Astrocyte (in vitro differentiated cells and primary cell): ENCODE measurements around the gene CORT. TPM values are rescaled to one million over a fixed set of nuclear protein-coding genes. Genes with fewer than 3 reads are reported as not detected.

Experiments
- DNase-seq: peaks from one replicate; pipeline ENCODE4 v3.0.0-alpha.2; 2010; ENCODE audit warnings: low read depth
- FAIRE-seq: peaks from 2 replicates; lab custom pipeline; 2011; peaks lifted over from hg19 to GRCh38; lab: Jason Lieb, UNC
- H2AFZ ChIP-seq: 2 replicates; pipeline ENCODE4 v1.6.0; 2012; ENCODE audit warnings: low read depth, low read length, inconsistent platforms
- H3K27ac ChIP-seq: 2 replicates; pipeline ENCODE4 v1.5.1; 2011; ENCODE audit warnings: low read depth, low read length, inconsistent platforms
- H3K27me3 ChIP-seq: 2 replicates; pipeline ENCODE4 v1.6.0; 2011; ENCODE audit warnings: low read length, inconsistent platforms; ENCODE audit not compliant: insufficient read depth
- H3K36me3 ChIP-seq: 2 replicates; pipeline ENCODE4 v1.5.1; 2011; ENCODE audit warnings: low read length, inconsistent platforms; ENCODE audit not compliant: insufficient read depth
- H3K4me1 ChIP-seq: 2 replicates; pipeline ENCODE4 v1.5.1; 2011; ENCODE audit warnings: low read length, inconsistent platforms; ENCODE audit not compliant: insufficient read depth
- H3K4me2 ChIP-seq: 2 replicates; pipeline ENCODE4 v1.6.0; 2012; ENCODE audit warnings: low read length, inconsistent platforms
- H3K4me3 ChIP-seq: 2 replicates; pipeline ENCODE4 v1.5.1; 2011; ENCODE audit warnings: low read depth, mild to moderate bottlenecking, low read length, inconsistent platforms; ENCODE audit not compliant: insufficient read depth
- H3K79me2 ChIP-seq: 2 replicates; pipeline ENCODE4 v1.6.0; 2012; ENCODE audit warnings: mild to moderate bottlenecking, low read length, inconsistent platforms; ENCODE audit not compliant: insufficient read depth
- H3K9ac ChIP-seq: 2 replicates; pipeline ENCODE4 v1.6.0; 2012; ENCODE audit warnings: mild to moderate bottlenecking, low read length, inconsistent platforms
- H3K9me3 ChIP-seq: 2 replicates; pipeline ENCODE4 v1.5.1; 2012; ENCODE audit warnings: low read depth, mild to moderate bottlenecking, low read length, inconsistent platforms; ENCODE audit not compliant: insufficient read depth
- H4K20me1 ChIP-seq: 2 replicates; pipeline ENCODE4 v1.6.0; 2012; ENCODE audit warnings: low read length, inconsistent platforms; ENCODE audit not compliant: insufficient read depth
- H3K27ac Mint-ChIP-seq: one replicate; pipeline ENCODE4 v1.8.0; 2021; ENCODE audit warnings: mild to moderate bottlenecking, mixed read lengths; ENCODE audit not compliant: unreplicated experiment
- H3K27me3 Mint-ChIP-seq: one replicate; pipeline ENCODE4 v1.8.0; 2021; ENCODE audit warnings: low read depth, mixed read lengths; ENCODE audit not compliant: unreplicated experiment
- H3K36me3 Mint-ChIP-seq: one replicate; pipeline ENCODE4 v1.8.0; 2021; ENCODE audit warnings: low read depth, mixed read lengths; ENCODE audit not compliant: unreplicated experiment
- H3K4me1 Mint-ChIP-seq: one replicate; pipeline ENCODE4 v1.8.0; 2021; ENCODE audit warnings: low read depth, mixed read lengths; ENCODE audit not compliant: unreplicated experiment
- H3K4me3 Mint-ChIP-seq: one replicate; pipeline ENCODE4 v1.8.0; 2021; ENCODE audit warnings: mild to moderate bottlenecking, moderate library complexity, mixed read lengths; ENCODE audit not compliant: unreplicated experiment
- H3K9me3 Mint-ChIP-seq: one replicate; pipeline ENCODE4 v1.8.0; 2021; ENCODE audit warnings: mild to moderate bottlenecking, mixed read lengths; ENCODE audit not compliant: unreplicated experiment
- CTCF ChIP-seq: IDR thresholded peaks from 2 replicates; pipeline ENCODE4 v1.5.1; 2011; ENCODE audit warnings: low read depth, mild to moderate bottlenecking, inconsistent platforms, low read length, moderate library complexity; ENCODE audit not compliant: insufficient read depth
- EZH2 ChIP-seq: IDR thresholded peaks from 2 replicates; pipeline ENCODE4 v1.6.1; 2012; ENCODE audit warnings: mild to moderate bottlenecking, low read length, inconsistent platforms; ENCODE audit not compliant: insufficient read depth
- total RNA-seq: library from RNA; stranded (reverse); gene quantifications from 2 replicates; pipeline ENCODE4 v1.2.1, GENCODE V29; 2021

Gene CORT
- total RNA-seq, 1 donor from 2014 or later, result 0.23 TPM

- H3K27ac ChIP-seq, result no peak overlapping the region
- no peak for TF ChIP-seq CTCF
- H3K9me3 Mint-ChIP-seq, result no peaks in the 10 kb centered on the region
- H3K27me3 ChIP-seq, result no peaks in the 10 kb centered on the region
- H4K20me1 ChIP-seq, result peaks cover 2% of the 10 kb centered on the region
- no peak overlapping the region for H3K27ac Mint-ChIP-seq
- H3K27me3 Mint-ChIP-seq, result no peaks in the 10 kb centered on the region
- H3K9me3 ChIP-seq, result no peaks in the 10 kb centered on the region
- H3K9ac ChIP-seq, result no peak overlapping the region
- H2AFZ ChIP-seq, result no peak overlapping the region
- DNase-seq (no peak), FAIRE-seq (no peak)
- no peaks in the 10 kb centered on the region for H3K4me1 ChIP-seq
- peaks cover 34% of the 10 kb centered on the region for H3K36me3 ChIP-seq
- H3K4me2 ChIP-seq, result no peak overlapping the region
- H3K4me1 Mint-ChIP-seq, result peaks cover 6% of the 10 kb centered on the region
- no peak overlapping the region for H3K4me3 Mint-ChIP-seq
- H3K79me2 ChIP-seq, result no peaks in the 10 kb centered on the region
- peaks cover 20% of the 10 kb centered on the region for H3K36me3 Mint-ChIP-seq
- H3K4me3 ChIP-seq, result no peak overlapping the region
Observed at GRCh38 chr1:10419351-10419750, 30.5 kb upstream of the CORT start.

GRCh38 chr1:10421637-10422036 lies 28.2 kb upstream of the CORT start:
- Histone ChIP-seq H3K4me2 (no peak overlapping the region), H4K20me1 (peaks cover 2% of the 10 kb centered on the region), H3K4me1 (no peaks in the 10 kb centered on the region), H3K9ac (no peak overlapping the region), H3K9me3 (no peaks in the 10 kb centered on the region), H3K27ac (no peak overlapping the region), H3K79me2 (no peaks in the 10 kb centered on the region), H3K4me3 (no peak overlapping the region), H2AFZ (no peak overlapping the region), H3K27me3 (no peaks in the 10 kb centered on the region), H3K36me3 (peaks cover 25% of the 10 kb centered on the region)
- DNase-seq (no peak), FAIRE-seq (no peak)
- TF ChIP-seq EZH2, result no peak
- no peak for TF ChIP-seq CTCF
- Mint-ChIP-seq H3K4me1 (no peaks in the 10 kb centered on the region), H3K36me3 (peaks cover 13% of the 10 kb centered on the region), H3K27ac (no peak overlapping the region), H3K27me3 (no peaks in the 10 kb centered on the region), H3K4me3 (no peak overlapping the region), H3K9me3 (no peaks in the 10 kb centered on the region)

GRCh38 chr1:10424034-10424433 lies 25.8 kb upstream of the CORT start:
- Histone ChIP-seq H2AFZ (no peak overlapping the region), H3K9me3 (no peaks in the 10 kb centered on the region), H3K27ac (no peak overlapping the region), H3K9ac (no peak overlapping the region), H3K36me3 (peaks cover 10% of the 10 kb centered on the region), H3K4me3 (no peak overlapping the region), H3K4me2 (no peak overlapping the region), H3K79me2 (no peaks in the 10 kb centered on the region), H4K20me1 (no peaks in the 10 kb centered on the region), H3K27me3 (no peaks in the 10 kb centered on the region), H3K4me1 (no peaks in the 10 kb centered on the region)
- Mint-ChIP-seq H3K4me1 (no peaks in the 10 kb centered on the region), H3K27ac (no peak overlapping the region), H3K36me3 (peaks cover 6% of the 10 kb centered on the region), H3K27me3 (no peaks in the 10 kb centered on the region), H3K9me3 (no peaks in the 10 kb centered on the region), H3K4me3 (no peak overlapping the region)
- FAIRE-seq (no peak), DNase-seq (no peak)
- TF ChIP-seq CTCF (no peak), EZH2 (no peak)
